ENCODE data around the gene C16orf74. TPM values are rescaled to one million over a fixed set of nuclear protein-coding genes. Genes with fewer than 3 reads are reported as not detected.

Gene C16orf74
- total RNA-seq, 1 donor, result 0.81 TPM

DNA sequence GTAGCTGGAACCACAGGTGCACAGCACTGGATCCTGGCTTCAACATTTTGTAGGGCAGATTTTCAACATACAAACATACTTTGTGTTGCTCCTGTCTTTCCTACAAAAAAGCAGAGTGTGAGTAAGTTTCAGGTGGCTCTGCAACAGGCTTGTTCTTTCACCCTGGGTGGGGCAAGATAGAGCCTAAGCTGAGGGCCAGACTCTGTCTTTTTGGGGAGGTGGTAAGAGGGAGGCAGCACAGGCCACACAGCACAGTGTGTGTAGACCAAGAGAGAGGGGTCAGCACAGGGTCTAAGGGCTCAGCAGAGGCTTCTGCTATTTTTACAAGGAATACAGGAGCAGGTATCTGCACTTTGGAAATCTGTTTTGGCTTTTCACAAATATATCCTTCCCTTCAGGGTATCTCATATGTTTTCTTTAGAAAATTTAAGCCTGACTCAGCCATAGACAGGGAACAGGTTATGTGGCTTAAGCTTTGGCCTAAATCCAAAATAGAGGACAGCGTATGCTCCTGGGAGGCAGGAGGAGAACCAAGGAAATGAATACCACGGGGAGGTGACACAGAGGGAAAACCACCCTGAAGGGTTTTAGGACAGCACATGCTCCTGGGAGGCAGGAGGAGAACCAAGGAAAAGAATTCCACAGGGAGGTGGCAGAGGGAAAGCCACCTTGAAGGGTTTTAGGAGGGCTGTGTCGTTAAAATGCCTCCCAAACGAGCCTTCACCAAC lies 26.9 kb upstream of the C16orf74 start:
- no peak for DNase-seq (ENCODE audit: low read depth)
- TF ChIP-seq, protein P1, sequence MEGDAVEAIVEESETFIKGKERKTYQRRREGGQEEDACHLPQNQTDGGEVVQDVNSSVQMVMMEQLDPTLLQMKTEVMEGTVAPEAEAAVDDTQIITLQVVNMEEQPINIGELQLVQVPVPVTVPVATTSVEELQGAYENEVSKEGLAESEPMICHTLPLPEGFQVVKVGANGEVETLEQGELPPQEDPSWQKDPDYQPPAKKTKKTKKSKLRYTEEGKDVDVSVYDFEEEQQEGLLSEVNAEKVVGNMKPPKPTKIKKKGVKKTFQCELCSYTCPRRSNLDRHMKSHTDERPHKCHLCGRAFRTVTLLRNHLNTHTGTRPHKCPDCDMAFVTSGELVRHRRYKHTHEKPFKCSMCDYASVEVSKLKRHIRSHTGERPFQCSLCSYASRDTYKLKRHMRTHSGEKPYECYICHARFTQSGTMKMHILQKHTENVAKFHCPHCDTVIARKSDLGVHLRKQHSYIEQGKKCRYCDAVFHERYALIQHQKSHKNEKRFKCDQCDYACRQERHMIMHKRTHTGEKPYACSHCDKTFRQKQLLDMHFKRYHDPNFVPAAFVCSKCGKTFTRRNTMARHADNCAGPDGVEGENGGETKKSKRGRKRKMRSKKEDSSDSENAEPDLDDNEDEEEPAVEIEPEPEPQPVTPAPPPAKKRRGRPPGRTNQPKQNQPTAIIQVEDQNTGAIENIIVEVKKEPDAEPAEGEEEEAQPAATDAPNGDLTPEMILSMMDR (IDR thresholded peaks at IDR 0.05; ENCODE audit: insufficient read depth, low read length), result no peak
- H3K4me3 ChIP-seq (ENCODE audit: low read depth, low read length), result no peak overlapping the region

DNA sequence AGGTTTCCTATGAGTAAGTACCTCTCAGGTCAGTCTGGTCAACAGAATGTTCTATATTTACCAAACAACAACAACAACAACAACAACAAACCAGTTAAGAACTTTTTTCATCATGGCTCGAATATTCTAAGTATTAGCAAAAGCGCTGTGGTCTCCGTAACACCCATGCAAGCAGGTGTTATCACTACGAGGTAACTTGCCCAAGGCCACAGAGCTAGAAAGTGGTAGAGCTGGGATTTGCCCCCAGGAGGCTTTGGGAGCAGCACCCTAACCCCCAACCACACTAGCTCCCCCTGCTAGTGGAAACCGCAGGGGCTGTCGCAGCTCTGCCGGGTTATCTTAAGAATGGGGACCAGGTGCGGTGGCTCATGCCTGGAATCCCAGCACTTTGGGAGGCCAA lies 23.9 kb upstream of the C16orf74 start:
- no peak for DNase-seq (ENCODE audit: low read depth)

DNA sequence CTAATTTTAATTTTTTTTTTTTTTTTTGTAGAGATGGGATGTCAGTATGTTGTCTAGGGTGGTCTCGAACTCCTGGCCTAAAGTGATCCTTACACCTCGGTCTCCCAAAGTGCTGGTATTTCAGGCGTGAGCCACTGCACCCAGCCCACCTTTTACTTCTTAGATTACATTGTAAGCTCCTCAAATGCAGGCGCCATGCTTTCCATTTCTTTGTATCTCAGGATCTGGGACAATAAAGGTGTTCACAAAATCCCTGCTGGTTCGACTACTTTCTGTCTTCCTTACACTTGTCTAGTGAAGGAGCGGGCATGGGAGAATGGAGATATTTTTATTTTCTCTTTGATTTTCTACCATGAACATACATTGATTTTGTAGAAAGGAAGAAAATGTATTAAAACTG lies 23.2 kb upstream of the C16orf74 start:
- TF ChIP-seq, protein P1 (IDR thresholded peaks at IDR 0.05; ENCODE audit: insufficient read depth, low read length), result no peak
- no peak for DNase-seq (ENCODE audit: low read depth)
- H3K4me3 ChIP-seq (ENCODE audit: low read depth, low read length), result no peak overlapping the region

More for the DNA sequence above, 23.9 kb upstream of the C16orf74 start:
- H3K4me3 ChIP-seq (ENCODE audit: low read depth, low read length), result no peak overlapping the region
- TF ChIP-seq, protein P1 (IDR thresholded peaks at IDR 0.05; ENCODE audit: insufficient read depth, low read length), result no peak

DNA sequence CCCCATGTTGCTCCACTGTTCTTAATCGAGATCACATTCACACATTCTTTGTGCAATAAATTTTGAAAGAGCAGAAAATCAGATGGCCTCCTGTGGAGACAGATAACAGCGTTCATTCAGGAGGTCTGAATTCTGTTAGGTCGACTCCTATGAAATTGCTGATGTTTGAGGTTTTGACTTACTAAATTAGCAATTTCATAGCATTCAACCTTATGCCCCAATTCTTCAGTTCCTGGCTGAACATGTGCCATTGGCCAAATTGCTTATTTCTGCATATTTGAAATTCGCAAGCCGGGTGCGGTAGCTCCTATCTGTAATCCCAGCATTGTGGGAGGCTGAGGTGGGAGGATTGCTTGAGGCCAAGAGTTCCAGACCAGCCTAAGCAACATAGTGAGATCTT lies 22.1 kb upstream of the C16orf74 start:
- H3K4me3 ChIP-seq (ENCODE audit: low read depth, low read length), result no peak overlapping the region
- TF ChIP-seq, protein P1 (IDR thresholded peaks at IDR 0.05; ENCODE audit: insufficient read depth, low read length), result no peak
- DNase-seq (ENCODE audit: low read depth), result no peak

DNA sequence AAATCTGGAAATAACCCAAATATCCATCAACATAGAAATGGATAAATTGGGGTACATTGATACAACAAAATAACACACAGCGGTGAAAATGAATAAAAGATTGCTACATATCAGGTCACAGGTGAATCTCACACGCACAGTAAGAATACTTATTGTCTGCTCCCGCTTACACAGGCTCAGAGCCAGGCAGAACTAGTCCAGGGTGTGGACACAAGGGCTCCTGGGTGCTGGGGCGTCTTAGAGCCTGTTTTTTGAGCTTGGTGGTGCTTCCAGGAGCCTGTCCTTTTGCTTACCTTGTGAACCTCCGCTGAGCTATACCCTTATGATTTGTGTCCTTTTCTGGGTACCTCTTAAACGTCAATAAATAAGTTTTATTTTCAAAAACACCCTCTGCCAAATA lies 19.8 kb upstream of the C16orf74 start:
- no peak for DNase-seq (ENCODE audit: low read depth)
- H3K4me3 ChIP-seq (ENCODE audit: low read depth, low read length), result no peak overlapping the region
- TF ChIP-seq, protein P1 (IDR thresholded peaks at IDR 0.05; ENCODE audit: insufficient read depth, low read length), result no peak

DNA sequence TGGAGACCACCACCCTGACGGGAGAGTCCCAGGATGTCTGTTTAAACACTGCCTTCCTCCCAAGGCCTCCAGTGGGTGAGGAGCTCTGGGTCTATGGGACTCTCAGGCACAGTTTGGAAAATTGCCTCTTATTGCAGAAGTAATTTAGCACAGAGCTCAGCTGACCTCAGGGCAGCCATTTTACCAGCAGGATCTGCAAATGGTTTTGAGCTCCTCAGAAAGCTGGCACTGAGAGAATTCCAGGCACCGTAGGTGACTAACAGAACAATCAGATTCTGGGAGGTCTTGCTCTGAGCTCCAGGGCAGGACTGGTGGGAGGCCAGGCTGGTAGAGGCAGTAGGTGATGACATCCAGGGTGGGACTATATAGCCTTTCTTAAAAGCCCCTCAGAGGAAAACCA lies 17.3 kb upstream of the C16orf74 start:
- no peak for DNase-seq (ENCODE audit: low read depth)
- no peak overlapping the region for H3K4me3 ChIP-seq (ENCODE audit: low read depth, low read length)
- TF ChIP-seq, protein P1 (IDR thresholded peaks at IDR 0.05; ENCODE audit: insufficient read depth, low read length), result no peak

DNA sequence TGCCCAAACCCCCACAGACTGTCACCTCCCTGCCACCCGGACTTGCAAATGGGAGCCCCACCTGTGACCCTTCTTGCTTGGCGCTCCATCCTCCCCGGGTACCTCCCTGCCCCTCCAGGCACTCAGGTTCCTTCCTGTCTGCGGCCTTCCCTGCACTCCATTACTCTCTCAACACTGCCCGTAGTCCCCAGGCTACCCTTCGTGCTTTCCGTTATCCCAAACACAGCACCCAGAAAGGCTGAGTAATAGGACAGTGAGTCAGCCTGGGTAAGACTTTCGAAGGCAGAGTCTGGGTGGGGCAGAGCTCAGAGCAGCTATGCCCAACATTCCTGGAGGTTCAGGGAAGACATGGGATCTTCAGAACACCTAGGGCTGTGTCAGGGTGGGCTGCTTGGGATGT lies 16.6 kb upstream of the C16orf74 start:
- TF ChIP-seq, protein P1 (IDR thresholded peaks at IDR 0.05; ENCODE audit: insufficient read depth, low read length), result no peak
- peak; percentile 82 for DNase-seq (ENCODE audit: low read depth)
- H3K4me3 ChIP-seq (ENCODE audit: low read depth, low read length), result no peak overlapping the region
